MCF 10A (cell line): ENCODE results near the gene GIMAP2. TPM values are rescaled to one million over a fixed set of nuclear protein-coding genes. Genes with fewer than 3 reads are reported as not detected.
A peak's percentile ranks its signal among the peaks of the same experiment; 100 is the strongest.

Source experiments
- BruUV-seq: library from RNA; stranded (reverse); fragments of 400-500 nt; replicated peaks from 2 replicates; lab custom pipeline; 2021; lab: Mats Ljungman, UMichigan
- CTCF ChIA-PET: fragments of 300-600 bp; sonication (Branson Sonifier 250); formaldehyde crosslinking; extraction: SDS; loops from one replicate; lab custom pipeline; 2021; ENCODE audit warnings: antibody characterized with exemption, inconsistent platforms; lab: Yijun Ruan, JAX
- POLR2A ChIA-PET: fragments of 300-600, 350-650 bp; sonication (Branson Sonifier 250); formaldehyde crosslinking; extraction: SDS; loops from one replicate; lab custom pipeline; 2020; ENCODE audit warnings: antibody characterized with exemption, inconsistent platforms; lab: Yijun Ruan, JAX
- DNase-seq: peaks from one replicate; pipeline ENCODE4 v3.0.0-alpha.2; 2018; ENCODE audit not compliant: unreplicated experiment
- H3K27ac Mint-ChIP-seq: one replicate; pipeline ENCODE4 v1.8.0; 2022; ENCODE audit warnings: mild to moderate bottlenecking, low read depth, mixed read lengths; ENCODE audit not compliant: unreplicated experiment
- H3K27me3 Mint-ChIP-seq: one replicate; pipeline ENCODE4 v1.8.0; 2022; ENCODE audit warnings: mixed read lengths; ENCODE audit not compliant: insufficient read depth, unreplicated experiment
- H3K36me3 Mint-ChIP-seq: one replicate; pipeline ENCODE4 v1.8.0; 2022; ENCODE audit warnings: mild to moderate bottlenecking, moderate library complexity, mixed read lengths; ENCODE audit not compliant: insufficient read depth, unreplicated experiment
- H3K4me1 Mint-ChIP-seq: one replicate; pipeline ENCODE4 v1.8.0; 2022; ENCODE audit warnings: mixed read lengths; ENCODE audit not compliant: insufficient read depth, unreplicated experiment
- H3K4me3 Mint-ChIP-seq: one replicate; pipeline ENCODE4 v1.8.0; 2022; ENCODE audit warnings: mild to moderate bottlenecking, moderate library complexity, mixed read lengths; ENCODE audit not compliant: unreplicated experiment
- H3K9me3 Mint-ChIP-seq: one replicate; pipeline ENCODE4 v1.8.0; 2022; ENCODE audit warnings: mixed read lengths; ENCODE audit not compliant: unreplicated experiment
- intact Hi-C: fragments of 100-400 bp; cut with micrococcal nuclease; formaldehyde crosslinking; loops from 2 replicates; pipeline ENCODE4 v1.14.1; 2022
- total RNA-seq: library from RNA; stranded (reverse); gene quantifications from 2 replicates; pipeline ENCODE4 v1.2.3, GENCODE V29; 2022
- TF ChIP-seq, protein P1 (sequence below): fragments of 200-600 bp; IDR thresholded peaks from one replicate; pipeline ENCODE4 v1.8.0; 2022; ENCODE audit warnings: antibody characterized with exemption, mild to moderate bottlenecking; ENCODE audit not compliant: unreplicated experiment

The GIMAP2 gene
- total RNA-seq, 1 experiment from 2014 or later, result not detected

DNA sequence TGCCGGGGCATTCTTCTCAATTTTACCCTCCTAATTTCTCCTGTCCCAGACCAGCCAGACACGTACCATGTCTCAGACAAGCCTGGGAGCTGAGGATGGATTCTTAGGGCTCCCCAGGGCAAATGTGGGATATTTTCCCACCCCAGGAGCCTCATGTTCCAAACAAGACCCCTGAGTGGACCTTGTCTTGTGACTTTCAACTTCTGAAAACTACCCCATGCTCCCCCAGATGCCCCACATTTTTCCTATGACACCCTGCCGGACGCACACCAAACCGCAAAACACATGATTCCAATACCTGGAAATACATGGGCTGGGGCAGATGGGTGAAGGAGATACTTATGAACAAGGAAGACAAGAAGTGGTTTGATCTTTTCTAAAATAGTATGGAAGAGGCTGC, 52.6 kb downstream of the GIMAP2 start:
- ChIA-PET CTCF (no interaction called here), POLR2A (interaction anchor here (0.7 to 1.5 kb wide), 2 partner anchors 12 to 48 kb away, joined by 3 to 5 read pairs; no protein-coding TSS in a partner anchor)
- H3K27ac Mint-ChIP-seq, result peak overlapping the region; percentile 4
- TF ChIP-seq, protein P1, sequence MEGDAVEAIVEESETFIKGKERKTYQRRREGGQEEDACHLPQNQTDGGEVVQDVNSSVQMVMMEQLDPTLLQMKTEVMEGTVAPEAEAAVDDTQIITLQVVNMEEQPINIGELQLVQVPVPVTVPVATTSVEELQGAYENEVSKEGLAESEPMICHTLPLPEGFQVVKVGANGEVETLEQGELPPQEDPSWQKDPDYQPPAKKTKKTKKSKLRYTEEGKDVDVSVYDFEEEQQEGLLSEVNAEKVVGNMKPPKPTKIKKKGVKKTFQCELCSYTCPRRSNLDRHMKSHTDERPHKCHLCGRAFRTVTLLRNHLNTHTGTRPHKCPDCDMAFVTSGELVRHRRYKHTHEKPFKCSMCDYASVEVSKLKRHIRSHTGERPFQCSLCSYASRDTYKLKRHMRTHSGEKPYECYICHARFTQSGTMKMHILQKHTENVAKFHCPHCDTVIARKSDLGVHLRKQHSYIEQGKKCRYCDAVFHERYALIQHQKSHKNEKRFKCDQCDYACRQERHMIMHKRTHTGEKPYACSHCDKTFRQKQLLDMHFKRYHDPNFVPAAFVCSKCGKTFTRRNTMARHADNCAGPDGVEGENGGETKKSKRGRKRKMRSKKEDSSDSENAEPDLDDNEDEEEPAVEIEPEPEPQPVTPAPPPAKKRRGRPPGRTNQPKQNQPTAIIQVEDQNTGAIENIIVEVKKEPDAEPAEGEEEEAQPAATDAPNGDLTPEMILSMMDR, result no peak
- peaks cover 12% of the 10 kb centered on the region for H3K4me1 Mint-ChIP-seq
- BruUV-seq, result no TSS peak
- intact Hi-C loops, result no loop called here
- no peaks in the 10 kb centered on the region for H3K9me3 Mint-ChIP-seq
- DNase-seq, result no peak
- no peaks in the 10 kb centered on the region for H3K36me3 Mint-ChIP-seq
- H3K4me3 Mint-ChIP-seq, result no peak overlapping the region
- no peaks in the 10 kb centered on the region for H3K27me3 Mint-ChIP-seq

DNA sequence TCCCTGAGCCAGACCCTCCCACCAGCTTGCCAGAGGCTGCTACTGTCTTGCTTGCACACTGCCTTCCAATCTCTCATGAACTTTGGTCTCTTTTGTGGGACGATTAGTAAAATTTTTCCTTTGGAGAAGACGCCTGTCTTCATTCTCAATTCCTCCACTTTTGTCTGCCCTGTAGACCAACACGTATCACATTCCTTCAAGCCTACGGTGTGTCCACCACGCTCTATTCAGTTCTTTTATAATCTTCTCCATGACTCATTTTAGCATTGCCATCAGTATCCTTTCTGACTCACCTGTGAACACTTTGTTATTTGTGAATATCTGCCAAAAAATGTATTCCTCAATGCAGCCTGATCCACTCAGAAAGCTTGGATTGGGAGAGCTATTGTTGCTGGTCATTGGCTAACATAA, 53.1 kb downstream of the GIMAP2 start:
- Mint-ChIP-seq H3K9me3 (no peaks in the 10 kb centered on the region), H3K36me3 (no peaks in the 10 kb centered on the region), H3K4me1 (peaks cover 12% of the 10 kb centered on the region), H3K27ac (peak overlapping the region; percentile 4), H3K27me3 (no peaks in the 10 kb centered on the region), H3K4me3 (no peak overlapping the region)
- BruUV-seq, result no TSS peak
- intact Hi-C loops, result no loop called here
- DNase-seq, result peak; percentile 87
- CTCF ChIA-PET, result interaction anchor here (0.6 kb wide), 1 partner anchor 284 kb away, joined by 3 read pairs; no protein-coding TSS in a partner anchor
- POLR2A ChIA-PET, result interaction anchor here (0.7 to 1.5 kb wide), 4 partner anchors 12 to 206 kb away, joined by 3 to 5 read pairs (median 3); no protein-coding TSS in a partner anchor
- TF ChIP-seq, protein P1, result no peak

DNA sequence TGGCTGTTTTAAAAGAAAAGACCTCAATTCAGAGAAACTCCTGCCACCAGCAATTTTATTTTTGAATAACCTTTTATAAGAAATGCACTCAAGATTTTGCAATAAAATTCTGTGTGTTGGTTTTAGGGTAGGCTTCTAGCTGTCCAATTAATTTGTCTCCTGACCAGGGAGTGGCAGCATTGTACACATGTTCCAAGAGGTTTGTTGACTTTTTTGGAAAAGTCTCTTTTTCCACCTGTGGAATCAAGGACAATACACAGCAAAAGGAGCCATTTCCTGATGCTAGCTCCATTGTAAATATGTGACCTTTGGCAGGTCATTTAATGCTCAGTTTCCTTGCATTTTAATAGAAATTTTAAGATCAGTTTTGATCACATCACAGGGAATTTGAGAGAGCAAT, 53.5 kb downstream of the GIMAP2 start:
- H3K9me3 Mint-ChIP-seq, result no peaks in the 10 kb centered on the region
- no peaks in the 10 kb centered on the region for H3K27me3 Mint-ChIP-seq

DNA sequence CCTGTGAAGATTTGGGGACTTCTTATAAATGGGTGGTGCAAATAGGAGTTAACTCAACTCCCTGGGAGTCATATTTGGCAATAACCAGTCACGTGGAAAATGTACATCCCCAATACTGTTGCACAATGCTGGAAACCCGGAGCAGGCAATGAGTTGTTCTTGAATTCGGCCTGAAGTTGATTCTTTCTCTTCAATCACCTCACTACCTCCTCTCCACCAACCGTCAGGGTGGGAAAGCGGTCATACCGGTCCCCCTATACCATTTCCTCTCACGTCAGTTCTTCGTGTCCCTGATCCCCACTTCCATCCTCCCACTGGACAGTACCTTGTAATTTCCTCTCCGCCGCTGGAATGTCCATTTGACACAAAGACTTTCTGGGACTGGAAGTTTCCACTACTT, 54.5 kb downstream of the GIMAP2 start:
- DNase-seq, result peak; percentile 48
- Mint-ChIP-seq H3K27ac (no peak overlapping the region), H3K36me3 (no peaks in the 10 kb centered on the region), H3K9me3 (no peaks in the 10 kb centered on the region), H3K27me3 (no peaks in the 10 kb centered on the region), H3K4me3 (no peak overlapping the region), H3K4me1 (peaks cover 12% of the 10 kb centered on the region)
- POLR2A ChIA-PET, result no interaction called here
- CTCF ChIA-PET, result no interaction called here
- intact Hi-C loops, result no loop called here
- BruUV-seq, result no TSS peak
- TF ChIP-seq, protein P1, result no peak

More for the DNA sequence above, 53.5 kb downstream of the GIMAP2 start:
- no peak for DNase-seq
- Mint-ChIP-seq H3K36me3 (no peaks in the 10 kb centered on the region), H3K4me1 (peaks cover 12% of the 10 kb centered on the region), H3K4me3 (no peak overlapping the region), H3K27ac (peak overlapping the region; percentile 4)
- no TSS peak for BruUV-seq
- POLR2A ChIA-PET, result interaction anchor here (0.7 to 1.5 kb wide), 4 partner anchors 11 to 205 kb away, joined by 3 to 5 read pairs (median 3); no protein-coding TSS in a partner anchor
- TF ChIP-seq, protein P1, result no peak
- CTCF ChIA-PET, result interaction anchor here (0.6 kb wide), 1 partner anchor 285 kb away, joined by 3 read pairs; no protein-coding TSS in a partner anchor
- intact Hi-C loops, result no loop called here
